GM21367 (cell line): ENCODE results near the gene ADH4.
"Not testable (repeated sequence)": the region's sequence is repeated elsewhere in the genome, so short reads cannot be mapped to it uniquely, and the experiment has no call there.

ENCODE experiments used
- ATAC-seq: cut with Tn5 transposase; IDR thresholded peaks from one replicate; pipeline ENCODE4 v1.9.1; 2021; ENCODE audit not compliant: unreplicated experiment

Gene ADH4

DNA sequence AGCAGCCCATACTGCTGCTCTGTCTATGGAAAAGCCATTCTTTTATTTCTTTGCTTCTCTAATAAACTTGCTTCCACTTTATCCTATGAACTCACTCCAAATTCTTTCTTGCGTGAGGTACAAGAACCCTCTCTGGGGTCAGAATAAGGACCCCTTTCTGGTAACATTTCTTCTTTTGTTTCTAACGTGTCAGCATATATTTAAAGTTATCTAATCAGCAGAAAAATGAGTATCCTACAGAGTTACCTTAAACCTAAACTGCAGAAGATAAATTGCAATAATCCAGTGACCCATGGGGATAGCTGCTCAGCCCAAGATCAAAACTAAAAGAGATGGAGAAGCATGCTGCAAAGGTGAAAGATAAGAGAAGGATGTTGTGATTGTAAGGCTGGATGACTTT is 59.5 kb downstream of the ADH4 start:
- no peak for ATAC-seq

- no peak for ATAC-seq
These were observed 61.9 kb downstream of the ADH4 start for GRCh38 chr4:99082192-99082591.

- not testable (repeated sequence) for ATAC-seq
These were observed 63.2 kb downstream of the ADH4 start for GRCh38 chr4:99080869-99081268.

DNA sequence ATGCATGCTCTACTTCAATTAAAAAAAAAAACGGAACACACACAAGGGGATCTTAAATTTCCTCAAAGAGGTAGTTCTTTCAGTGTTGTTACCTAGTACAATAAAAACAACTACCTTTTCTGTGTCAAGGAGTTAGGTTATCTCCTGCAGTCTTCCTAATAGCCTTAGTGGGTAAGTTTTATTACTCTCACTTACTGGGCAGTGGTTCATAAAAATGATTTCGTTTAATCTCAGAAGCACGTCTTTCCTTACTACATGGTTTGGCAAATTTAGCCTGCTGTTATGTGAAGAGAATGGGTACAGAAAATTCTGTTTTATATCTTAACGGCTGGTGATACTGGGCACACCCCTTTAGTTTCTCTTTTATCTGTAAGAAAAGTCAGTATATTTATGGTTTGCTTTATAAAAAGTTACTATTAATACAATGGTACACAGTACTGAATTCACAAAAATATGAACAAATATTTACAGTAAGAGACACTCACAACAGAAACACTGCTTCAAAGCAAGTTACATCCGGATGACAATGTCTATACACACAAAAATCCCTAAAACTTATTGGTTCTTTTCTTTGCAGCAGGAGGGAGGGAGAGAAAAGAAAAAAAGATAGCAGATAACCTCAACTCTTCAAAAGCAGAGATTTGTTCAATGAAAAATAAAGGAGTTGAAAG is 64.3 kb downstream of the ADH4 start:
- ATAC-seq: no peak

DNA sequence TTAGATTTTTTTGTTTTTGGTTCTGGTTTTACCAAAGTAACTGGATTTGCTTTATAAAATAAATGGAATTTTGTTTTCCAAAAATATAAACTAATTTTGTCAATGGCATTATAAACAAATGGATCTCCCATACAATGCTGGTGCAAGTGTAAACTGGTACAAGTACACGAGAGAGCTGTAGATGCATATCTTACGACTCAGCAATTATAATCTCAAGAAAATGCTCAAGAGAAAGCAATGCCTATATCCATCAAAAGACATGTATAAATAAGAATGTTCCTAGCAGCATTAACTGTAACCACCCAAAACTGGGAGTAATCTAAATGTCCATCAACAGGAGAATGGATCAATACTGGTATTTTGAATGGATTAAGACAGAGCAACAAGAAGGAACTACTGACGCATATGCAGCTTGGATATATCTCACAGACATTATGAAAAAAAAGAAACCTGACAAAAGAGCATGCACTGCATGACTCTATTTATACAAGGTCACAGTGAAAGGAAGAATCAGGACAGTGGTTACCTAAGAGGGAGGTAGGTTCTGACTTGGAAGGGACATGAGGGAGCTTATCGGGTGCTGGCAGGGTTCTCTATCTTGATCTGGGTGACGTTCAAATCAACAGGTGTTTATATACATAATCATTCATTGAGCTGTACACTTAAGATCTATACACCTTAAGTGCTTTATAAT is 65.0 kb downstream of the ADH4 start:
- no peak for ATAC-seq

DNA sequence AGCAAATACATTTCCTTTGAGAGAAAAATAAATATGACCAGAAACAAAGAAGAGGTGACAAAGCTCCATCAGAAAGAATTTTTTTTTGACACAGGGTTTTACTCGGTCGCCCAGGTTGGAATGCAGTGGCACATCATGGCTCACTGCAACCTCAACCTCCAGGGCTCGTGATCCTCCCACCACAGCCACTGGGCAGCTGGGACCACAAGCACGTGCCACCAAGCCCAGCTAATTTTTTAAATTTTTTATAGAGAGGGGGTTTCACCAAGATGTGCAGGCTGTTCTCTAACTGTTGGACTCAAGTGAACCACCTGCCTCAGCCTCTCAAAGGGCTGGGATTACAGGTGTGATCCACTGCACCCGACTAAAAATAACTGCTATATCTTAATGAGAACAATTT is 65.8 kb downstream of the ADH4 start:
- ATAC-seq: no peak

- no peak for ATAC-seq
These were observed 66.9 kb downstream of the ADH4 start for GRCh38 chr4:99077177-99077576.

DNA sequence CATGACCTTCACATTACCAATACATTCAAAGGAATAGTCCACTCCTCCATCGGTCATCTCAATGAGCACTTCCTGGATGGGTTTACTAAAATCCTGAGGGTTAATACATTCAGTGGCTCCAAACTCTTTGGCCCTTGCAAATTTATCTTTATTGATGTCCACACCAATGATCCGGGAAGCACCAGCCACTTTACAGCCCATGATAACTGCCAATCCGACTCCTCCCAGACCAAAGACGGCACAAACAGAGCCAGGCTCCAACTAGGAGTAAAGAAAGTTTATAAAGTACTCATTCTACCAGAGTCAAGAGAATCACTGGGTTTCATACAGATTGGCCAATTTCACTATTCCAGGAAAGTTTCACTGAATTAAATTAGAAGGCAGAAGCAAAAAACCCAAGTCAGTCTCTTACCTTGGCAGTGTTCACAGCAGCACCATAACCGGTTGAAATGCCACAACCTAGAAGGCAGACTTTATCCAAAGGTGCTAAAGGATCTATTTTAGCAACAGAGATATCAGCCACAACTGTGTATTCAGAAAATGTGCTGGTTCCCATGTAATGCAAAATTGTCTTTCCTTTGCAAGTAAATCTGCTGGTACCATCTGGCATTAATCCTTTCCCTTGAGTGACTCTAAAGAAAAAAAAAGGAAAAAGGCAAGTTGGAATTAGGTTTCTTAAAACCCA is 67.7 kb downstream of the ADH4 start:
- ATAC-seq: no peak

GRCh38 chr4:99074816-99075215 is 69.3 kb downstream of the ADH4 start:
- ATAC-seq: no peak
